K562 (cell line): Measurements from ENCODE around the gene SLC32A1. TPM values are rescaled to one million over a fixed set of nuclear protein-coding genes. Genes with fewer than 3 reads are reported as not detected.

Experiments used
- CHD1 ChIP-seq: fragments of 200-600 bp; sonication (generic); IDR thresholded peaks from one replicate; pipeline ENCODE4 v1.6.1; 2012; ENCODE audit warnings: mild to moderate bottlenecking, moderate library complexity, low read length, inconsistent platforms
- DDX20 ChIP-seq: fragments of 450-650 bp; IDR thresholded peaks from 2 replicates; pipeline ENCODE4 v1.6.1; 2016; ENCODE audit warnings: missing genetic modification characterization, low read depth, mild to moderate bottlenecking, missing compliant biosample characterization, moderate library complexity
- DIDO1 ChIP-seq: fragments of 450-650 bp; IDR thresholded peaks from 2 replicates; pipeline ENCODE4 v1.6.1; 2016; ENCODE audit warnings: low read depth, missing biosample characterization, missing genetic modification characterization
- EWSR1 ChIP-seq: fragments of 450-650 bp; IDR thresholded peaks from 2 replicates; pipeline ENCODE4 v1.6.1; 2018; ENCODE audit warnings: borderline replicate concordance, mild to moderate bottlenecking, low read depth, moderate library complexity; ENCODE audit not compliant: partially characterized antibody
- MTA1 ChIP-seq: fragments of 450-650 bp; IDR thresholded peaks from 2 replicates; pipeline ENCODE4 v1.6.1; 2017; ENCODE audit warnings: borderline replicate concordance
- NCOA2 ChIP-seq, 2 experiments: fragments of 450-650 bp; IDR thresholded peaks; 2 replicates each; pipeline ENCODE4 v1.6.1; 2018; ENCODE audit warnings: mild to moderate bottlenecking in 2 of 2, moderate library complexity in 1 of 2; ENCODE audit not compliant: partially characterized antibody in 2 of 2
- NCOR1 ChIP-seq: fragments of 450-650 bp; IDR thresholded peaks from 2 replicates; pipeline ENCODE4 v1.6.1; 2016; ENCODE audit warnings: mild to moderate bottlenecking, moderate library complexity
- PCBP2 ChIP-seq: fragments of 200-400 bp; formaldehyde crosslinking; IDR thresholded peaks from 2 replicates; pipeline ENCODE4 v1.6.1; 2018; ENCODE audit warnings: low read length, low read depth, mild to moderate bottlenecking, moderate library complexity; ENCODE audit not compliant: poor library complexity, severe bottlenecking
- SMARCA4 ChIP-seq: fragments of 450-650 bp; IDR thresholded peaks from 2 replicates; pipeline ENCODE4 v1.6.1; 2016
- TCF3 ChIP-seq: sonication (generic); formaldehyde crosslinking; IDR thresholded peaks from 2 replicates; pipeline ENCODE4 v1.4.0; 2020; ENCODE audit warnings: mild to moderate bottlenecking, missing genetic modification reagents
- ZNF780A ChIP-seq: fragments of 250-450 bp; sonication (Bioruptor Pico); IDR thresholded peaks from 2 replicates; pipeline ENCODE4 v1.5.0; 2021; ENCODE audit warnings: mild to moderate bottlenecking
- polyA plus RNA-seq, 8 experiments: library from polyadenylated mRNA; depleted of rRNA in 4 of 8; stranded (reverse) in 5 of 8; unstranded in 3 of 8; fragments of >200 nt; fragmentation: Nextera tagmentation in 2 of 8; fragmentation: Illumina TruSeq in 1 of 8; extraction: Ambion mirVana in 2 of 8; extraction: Trizol in 1 of 8; gene quantifications; 2 replicates each; pipeline versions ENCODE4 v1.2.1 to v1.2.3, GENCODE V29; 2011 to 2014; ENCODE audit warnings: inconsistent platforms in 1 of 8, missing spikeins in 1 of 8
- total RNA-seq, 7 experiments: library from RNA; depleted of rRNA in 6 of 7; stranded (reverse); fragments of >200 nt in 6 of 7; fragmentation: Illumina TruSeq in 2 of 7; extraction: Trizol in 2 of 7; gene quantifications; 2 replicates each; pipeline versions ENCODE4 v1.2.1 to v1.2.3, GENCODE V29; 2011 to 2021; ENCODE audit warnings: low replicate concordance in 1 of 7
- TF ChIP-seq, protein P1 (sequence below), 2 experiments: fragments of 450-650 bp; IDR thresholded peaks; 2 replicates each; pipeline ENCODE4 v1.6.1; 2018; ENCODE audit warnings: mild to moderate bottlenecking in 2 of 2, low read depth in 1 of 2; ENCODE audit not compliant: partially characterized antibody in 2 of 2
- TF ChIP-seq, protein P2 (sequence below): fragments of 250-450 bp; sonication (Bioruptor Pico); IDR thresholded peaks from 2 replicates; pipeline ENCODE4 v1.5.0; 2021
- TF ChIP-seq, protein P3 (sequence below): sonication (generic); formaldehyde crosslinking; IDR thresholded peaks from 2 replicates; pipeline ENCODE4 v1.8.0; 2022; ENCODE audit warnings: missing genetic modification reagents, mild to moderate bottlenecking, moderate library complexity, borderline replicate concordance
- TF ChIP-seq, protein P4 (sequence below): sonication (generic); formaldehyde crosslinking; IDR thresholded peaks from 2 replicates; pipeline ENCODE4 v1.8.0; 2022; ENCODE audit warnings: mild to moderate bottlenecking, missing genetic modification reagents
- TF ChIP-seq, protein P5 (sequence below): sonication (generic); formaldehyde crosslinking; IDR thresholded peaks from 2 replicates; pipeline ENCODE4 v1.8.1; 2023; ENCODE audit warnings: mild to moderate bottlenecking, missing genetic modification reagents, moderate library complexity

The SLC32A1 gene
- total and polyA plus RNA-seq, 9 of the 15 experiments (the other 6 are each of a cell fraction or from before 2014, with no cell fraction given) = not detected

DNA sequence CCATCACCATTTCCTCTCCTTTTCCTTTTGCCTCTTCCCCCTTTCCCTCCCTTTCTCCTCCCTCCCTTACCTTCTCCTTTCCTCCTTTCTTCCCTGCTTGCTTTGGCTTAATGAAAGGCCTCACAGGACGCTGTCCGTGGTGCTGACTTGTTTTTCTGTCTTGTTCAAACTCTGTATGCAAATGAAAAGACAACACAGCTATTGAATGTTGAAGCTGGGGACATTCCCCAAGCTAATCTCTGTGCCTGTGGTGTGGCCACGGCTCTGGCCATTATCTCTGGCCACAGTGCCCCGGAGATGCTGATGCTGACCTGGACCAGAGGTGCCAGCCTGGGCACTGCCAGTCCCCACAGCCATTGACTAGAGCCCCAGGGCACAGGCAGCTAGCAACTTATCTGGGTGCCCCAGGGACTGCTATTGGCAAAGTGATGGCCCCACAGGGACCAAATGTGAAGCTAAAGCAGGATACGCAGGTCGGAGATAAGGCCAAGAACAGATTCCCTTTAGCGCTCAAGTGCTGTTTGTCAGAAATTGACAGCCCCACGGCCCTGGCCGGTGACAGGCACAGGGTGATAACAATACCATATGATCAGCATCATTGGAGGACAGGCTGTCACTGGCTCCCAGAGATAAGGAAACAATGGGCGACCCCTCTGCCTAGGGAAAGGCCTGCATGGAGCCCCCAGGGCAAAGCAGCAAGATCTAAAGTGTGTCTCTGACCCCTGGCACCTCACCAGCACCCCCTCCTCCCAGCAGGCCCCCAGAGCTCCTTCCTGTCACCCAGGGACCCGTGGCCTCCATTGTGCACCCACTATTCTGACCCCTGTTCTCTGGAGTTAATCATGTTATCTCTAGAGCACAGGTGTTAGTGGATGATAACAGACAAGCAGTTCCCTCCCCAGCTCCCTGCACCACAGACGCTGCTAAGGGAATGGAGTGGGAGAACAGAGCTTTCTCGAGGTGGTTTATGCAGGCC lies 31.6 kb upstream of the SLC32A1 start (continued):
- TF ChIP-seq, protein P1, sequence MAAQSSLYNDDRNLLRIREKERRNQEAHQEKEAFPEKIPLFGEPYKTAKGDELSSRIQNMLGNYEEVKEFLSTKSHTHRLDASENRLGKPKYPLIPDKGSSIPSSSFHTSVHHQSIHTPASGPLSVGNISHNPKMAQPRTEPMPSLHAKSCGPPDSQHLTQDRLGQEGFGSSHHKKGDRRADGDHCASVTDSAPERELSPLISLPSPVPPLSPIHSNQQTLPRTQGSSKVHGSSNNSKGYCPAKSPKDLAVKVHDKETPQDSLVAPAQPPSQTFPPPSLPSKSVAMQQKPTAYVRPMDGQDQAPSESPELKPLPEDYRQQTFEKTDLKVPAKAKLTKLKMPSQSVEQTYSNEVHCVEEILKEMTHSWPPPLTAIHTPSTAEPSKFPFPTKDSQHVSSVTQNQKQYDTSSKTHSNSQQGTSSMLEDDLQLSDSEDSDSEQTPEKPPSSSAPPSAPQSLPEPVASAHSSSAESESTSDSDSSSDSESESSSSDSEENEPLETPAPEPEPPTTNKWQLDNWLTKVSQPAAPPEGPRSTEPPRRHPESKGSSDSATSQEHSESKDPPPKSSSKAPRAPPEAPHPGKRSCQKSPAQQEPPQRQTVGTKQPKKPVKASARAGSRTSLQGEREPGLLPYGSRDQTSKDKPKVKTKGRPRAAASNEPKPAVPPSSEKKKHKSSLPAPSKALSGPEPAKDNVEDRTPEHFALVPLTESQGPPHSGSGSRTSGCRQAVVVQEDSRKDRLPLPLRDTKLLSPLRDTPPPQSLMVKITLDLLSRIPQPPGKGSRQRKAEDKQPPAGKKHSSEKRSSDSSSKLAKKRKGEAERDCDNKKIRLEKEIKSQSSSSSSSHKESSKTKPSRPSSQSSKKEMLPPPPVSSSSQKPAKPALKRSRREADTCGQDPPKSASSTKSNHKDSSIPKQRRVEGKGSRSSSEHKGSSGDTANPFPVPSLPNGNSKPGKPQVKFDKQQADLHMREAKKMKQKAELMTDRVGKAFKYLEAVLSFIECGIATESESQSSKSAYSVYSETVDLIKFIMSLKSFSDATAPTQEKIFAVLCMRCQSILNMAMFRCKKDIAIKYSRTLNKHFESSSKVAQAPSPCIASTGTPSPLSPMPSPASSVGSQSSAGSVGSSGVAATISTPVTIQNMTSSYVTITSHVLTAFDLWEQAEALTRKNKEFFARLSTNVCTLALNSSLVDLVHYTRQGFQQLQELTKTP (IDR thresholded peaks at IDR 0.05; ENCODE audit: low read depth in 1 of 2, partially characterized antibody in 2 of 2) = peak in 1 of 2 experiments; percentile 97
- TF ChIP-seq EWSR1 (no peak), CHD1 (no peak), SMARCA4 (peak; percentile 66; the same call in 1 of the 2 replicates), TCF3 (peak; percentile 89), ZNF780A (CRISPR knock-in tag) (no peak), DIDO1 (tag) (no peak), MTA1 (no peak), NCOA2 (IDR thresholded peaks at IDR 0.05; ENCODE audit: partially characterized antibody in 2 of 2) (no peak), DDX20 (tag) (no peak), NCOR1 (peak; percentile 91), PCBP2 (no peak)
- TF ChIP-seq, protein P2, sequence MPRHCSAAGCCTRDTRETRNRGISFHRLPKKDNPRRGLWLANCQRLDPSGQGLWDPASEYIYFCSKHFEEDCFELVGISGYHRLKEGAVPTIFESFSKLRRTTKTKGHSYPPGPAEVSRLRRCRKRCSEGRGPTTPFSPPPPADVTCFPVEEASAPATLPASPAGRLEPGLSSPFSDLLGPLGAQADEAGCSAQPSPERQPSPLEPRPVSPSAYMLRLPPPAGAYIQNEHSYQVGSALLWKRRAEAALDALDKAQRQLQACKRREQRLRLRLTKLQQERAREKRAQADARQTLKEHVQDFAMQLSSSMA (CRISPR knock-in tag) = no peak
- TF ChIP-seq, protein P3, sequence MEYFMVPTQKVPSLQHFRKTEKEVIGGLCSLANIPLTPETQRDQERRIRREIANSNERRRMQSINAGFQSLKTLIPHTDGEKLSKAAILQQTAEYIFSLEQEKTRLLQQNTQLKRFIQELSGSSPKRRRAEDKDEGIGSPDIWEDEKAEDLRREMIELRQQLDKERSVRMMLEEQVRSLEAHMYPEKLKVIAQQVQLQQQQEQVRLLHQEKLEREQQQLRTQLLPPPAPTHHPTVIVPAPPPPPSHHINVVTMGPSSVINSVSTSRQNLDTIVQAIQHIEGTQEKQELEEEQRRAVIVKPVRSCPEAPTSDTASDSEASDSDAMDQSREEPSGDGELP (CRISPR knock-in tag) = peak; percentile 95
- TF ChIP-seq, protein P4, sequence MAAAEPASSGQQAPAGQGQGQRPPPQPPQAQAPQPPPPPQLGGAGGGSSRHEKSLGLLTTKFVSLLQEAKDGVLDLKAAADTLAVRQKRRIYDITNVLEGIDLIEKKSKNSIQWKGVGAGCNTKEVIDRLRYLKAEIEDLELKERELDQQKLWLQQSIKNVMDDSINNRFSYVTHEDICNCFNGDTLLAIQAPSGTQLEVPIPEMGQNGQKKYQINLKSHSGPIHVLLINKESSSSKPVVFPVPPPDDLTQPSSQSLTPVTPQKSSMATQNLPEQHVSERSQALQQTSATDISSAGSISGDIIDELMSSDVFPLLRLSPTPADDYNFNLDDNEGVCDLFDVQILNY (CRISPR knock-in tag) = peak; percentile 52; the same call in 1 of the 2 replicates
- TF ChIP-seq, protein P5, sequence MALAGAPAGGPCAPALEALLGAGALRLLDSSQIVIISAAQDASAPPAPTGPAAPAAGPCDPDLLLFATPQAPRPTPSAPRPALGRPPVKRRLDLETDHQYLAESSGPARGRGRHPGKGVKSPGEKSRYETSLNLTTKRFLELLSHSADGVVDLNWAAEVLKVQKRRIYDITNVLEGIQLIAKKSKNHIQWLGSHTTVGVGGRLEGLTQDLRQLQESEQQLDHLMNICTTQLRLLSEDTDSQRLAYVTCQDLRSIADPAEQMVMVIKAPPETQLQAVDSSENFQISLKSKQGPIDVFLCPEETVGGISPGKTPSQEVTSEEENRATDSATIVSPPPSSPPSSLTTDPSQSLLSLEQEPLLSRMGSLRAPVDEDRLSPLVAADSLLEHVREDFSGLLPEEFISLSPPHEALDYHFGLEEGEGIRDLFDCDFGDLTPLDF (CRISPR knock-in tag) = no peak; the same call in 1 of the 2 replicates
